Type B pancreatic cell (in vitro differentiated cells): ENCODE data around the gene CFI. TPM values are rescaled to one million over a fixed set of nuclear protein-coding genes. Genes with fewer than 3 reads are reported as not detected.

Experiments
- DNase-seq: peaks from one replicate; pipeline ENCODE4 v3.0.0; 2021; ENCODE audit warnings: mixed read lengths; ENCODE audit not compliant: unreplicated experiment; ENCODE audit errors: extremely low spot score
- H3K27ac Mint-ChIP-seq: 2 replicates; pipeline ENCODE4 v1.8.0; 2021; ENCODE audit warnings: mild to moderate bottlenecking, mixed read lengths
- H3K27me3 Mint-ChIP-seq: 2 replicates; pipeline ENCODE4 v1.8.0; 2021; ENCODE audit warnings: mixed read lengths
- H3K36me3 Mint-ChIP-seq: 2 replicates; pipeline ENCODE4 v1.8.0; 2021; ENCODE audit warnings: mixed read lengths
- H3K4me1 Mint-ChIP-seq: one replicate; pipeline ENCODE4 v1.8.0; 2021; ENCODE audit warnings: mixed read lengths; ENCODE audit not compliant: unreplicated experiment
- H3K4me3 Mint-ChIP-seq: 2 replicates; pipeline ENCODE4 v1.8.0; 2021; ENCODE audit warnings: mild to moderate bottlenecking, mixed read lengths
- H3K9me3 Mint-ChIP-seq: 2 replicates; pipeline ENCODE4 v1.8.0; 2021; ENCODE audit warnings: mixed read lengths
- CTCF ChIP-seq: fragments of 200-600 bp; sonication (generic); conservative IDR thresholded peaks from 2 replicates; pipeline ENCODE4 v1.5.0; 2021; ENCODE audit warnings: antibody characterized with exemption, mild to moderate bottlenecking
- long read RNA-seq: library from polyadenylated mRNA; unstranded; transcript quantifications from one replicate; pipeline ENCODE4 v2.0.0, GENCODE V29; 2020
- total RNA-seq: library from RNA; stranded (reverse); gene quantifications from 2 replicates; pipeline ENCODE4 v1.2.1, GENCODE V29; 2021; ENCODE audit warnings: low replicate concordance

Gene CFI
- 15.4 and 24.0 TPM in 2 replicates for total RNA-seq
- long read RNA-seq, transcript CFI-205 (12 exons, 1,914 nt), result major isoform, 19 of 27 reads
- long read RNA-seq, partial matches to known transcripts, result 1 of 27 reads
- long read RNA-seq, other reads (novel, unspliced or antisense), result 5 of 27 reads

- no peak for TF ChIP-seq CTCF
- Mint-ChIP-seq H3K4me3 (peak within 1 kb of the TSS; percentile 73), H3K36me3 (peaks cover 7% of the 10 kb centered on the region), H3K4me1 (peaks cover 18% of the 10 kb centered on the region), H3K27me3 (no peaks in the 10 kb centered on the region), H3K9me3 (no peaks in the 10 kb centered on the region), H3K27ac (peak within 1 kb of the TSS; percentile 63)
- DNase-seq, result no peak
Observed at GRCh38 chr4:109801895-109802319, at the start of gene CFI. CFI (minus strand) TSS chr4:109801999; CDS start chr4:109801971, 28 bp downstream.

GRCh38 chr4:109850601-109851000 lies 48.8 kb upstream of the CFI start:
- Mint-ChIP-seq H3K27ac (no peak overlapping the region), H3K9me3 (no peaks in the 10 kb centered on the region), H3K27me3 (no peaks in the 10 kb centered on the region), H3K36me3 (peaks cover 4% of the 10 kb centered on the region), H3K4me3 (no peak overlapping the region), H3K4me1 (no peaks in the 10 kb centered on the region)
- no peak for DNase-seq
- TF ChIP-seq CTCF, result no peak

GRCh38 chr4:109848501-109848900 lies 46.7 kb upstream of the CFI start:
- no peaks in the 10 kb centered on the region for H3K9me3 Mint-ChIP-seq
- peaks cover 4% of the 10 kb centered on the region for H3K36me3 Mint-ChIP-seq
- DNase-seq, result no peak
- no peak for TF ChIP-seq CTCF
- no peaks in the 10 kb centered on the region for H3K27me3 Mint-ChIP-seq
- H3K27ac Mint-ChIP-seq, result no peak overlapping the region
- no peaks in the 10 kb centered on the region for H3K4me1 Mint-ChIP-seq
- H3K4me3 Mint-ChIP-seq, result no peak overlapping the region

- no peak within 1 kb of the TSS for H3K4me3 Mint-ChIP-seq
- H3K27ac Mint-ChIP-seq, result no peak within 1 kb of the TSS
- H3K27me3 Mint-ChIP-seq, result no peaks in the 10 kb centered on the region
- no peak for TF ChIP-seq CTCF
- H3K36me3 Mint-ChIP-seq, result peaks cover 4% of the 10 kb centered on the region
- DNase-seq, result no peak
- no peaks in the 10 kb centered on the region for H3K9me3 Mint-ChIP-seq
- no peaks in the 10 kb centered on the region for H3K4me1 Mint-ChIP-seq
Observed at GRCh38 chr4:109847896-109848442, 46.2 kb upstream of the CFI start, which contains the start of gene LRIT3. LRIT3 (plus strand) TSS chr4:109848107; CDS start chr4:109848202, 95 bp downstream.

- H3K27ac Mint-ChIP-seq, result no peak overlapping the region
- no peak for TF ChIP-seq CTCF
- no peaks in the 10 kb centered on the region for H3K9me3 Mint-ChIP-seq
- H3K36me3 Mint-ChIP-seq, result no peaks in the 10 kb centered on the region
- no peaks in the 10 kb centered on the region for H3K4me1 Mint-ChIP-seq
- H3K27me3 Mint-ChIP-seq, result no peaks in the 10 kb centered on the region
- H3K4me3 Mint-ChIP-seq, result no peak overlapping the region
- DNase-seq, result no peak
Observed at GRCh38 chr4:109846395-109847098, 44.7 kb upstream of the CFI start.
